Nephron progenitor cell (in vitro differentiated cells): ENCODE measurements around the gene TNRC6B.

Source experiments
- DNase-seq: peaks from one replicate; pipeline ENCODE4 v3.0.0; 2021
- H3K27ac Mint-ChIP-seq: 2 replicates; pipeline ENCODE4 v1.8.0; 2021; ENCODE audit warnings: mild to moderate bottlenecking, moderate library complexity, mixed read lengths
- H3K27me3 Mint-ChIP-seq: 2 replicates; pipeline ENCODE4 v1.8.0; 2021; ENCODE audit warnings: mild to moderate bottlenecking, low read depth, mixed read lengths; ENCODE audit not compliant: poor library complexity
- H3K36me3 Mint-ChIP-seq: 2 replicates; pipeline ENCODE4 v1.8.0; 2021; ENCODE audit warnings: low read depth, mixed read lengths
- H3K4me1 Mint-ChIP-seq: 2 replicates; pipeline ENCODE4 v1.8.0; 2021; ENCODE audit warnings: mixed read lengths
- H3K4me3 Mint-ChIP-seq: 2 replicates; pipeline ENCODE4 v1.8.0; 2021; ENCODE audit warnings: mild to moderate bottlenecking, moderate library complexity, mixed read lengths
- H3K9me3 Mint-ChIP-seq: 2 replicates; pipeline ENCODE4 v1.8.0; 2021; ENCODE audit warnings: mild to moderate bottlenecking, moderate library complexity, mixed read lengths
- CTCF ChIP-seq: fragments of 200-600 bp; sonication (generic); IDR thresholded peaks from 2 replicates; pipeline ENCODE4 v1.5.0; 2021; ENCODE audit warnings: antibody characterized with exemption

The TNRC6B gene

DNA sequence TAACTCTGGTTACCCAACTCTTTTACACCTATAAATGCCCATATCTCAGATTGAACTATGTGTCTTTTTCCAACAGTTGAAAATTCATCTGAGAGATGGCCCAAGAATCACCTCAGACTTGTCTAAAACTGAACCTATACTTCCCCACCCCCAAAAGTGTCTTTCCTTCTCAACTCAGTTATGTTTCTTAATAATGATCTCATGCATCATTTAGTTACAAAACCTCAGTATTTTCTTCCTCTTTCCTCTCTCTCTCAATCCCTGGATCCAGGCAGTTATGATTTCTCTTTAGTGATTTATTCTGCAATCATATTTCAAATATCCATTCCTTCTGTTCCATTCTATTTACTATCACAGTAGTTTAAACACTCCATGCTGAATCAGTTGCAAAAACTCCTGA lies 136.3 kb downstream of the TNRC6B start:
- H3K9me3 Mint-ChIP-seq = no peaks in the 10 kb centered on the region
- no peak for DNase-seq
- H3K27me3 Mint-ChIP-seq = no peaks in the 10 kb centered on the region
- H3K36me3 Mint-ChIP-seq = peaks cover 84% of the 10 kb centered on the region
- no peak overlapping the region for H3K4me3 Mint-ChIP-seq
- H3K27ac Mint-ChIP-seq = peak overlapping the region; percentile 70
- H3K4me1 Mint-ChIP-seq = peaks cover 24% of the 10 kb centered on the region
- no peak for TF ChIP-seq CTCF

DNA sequence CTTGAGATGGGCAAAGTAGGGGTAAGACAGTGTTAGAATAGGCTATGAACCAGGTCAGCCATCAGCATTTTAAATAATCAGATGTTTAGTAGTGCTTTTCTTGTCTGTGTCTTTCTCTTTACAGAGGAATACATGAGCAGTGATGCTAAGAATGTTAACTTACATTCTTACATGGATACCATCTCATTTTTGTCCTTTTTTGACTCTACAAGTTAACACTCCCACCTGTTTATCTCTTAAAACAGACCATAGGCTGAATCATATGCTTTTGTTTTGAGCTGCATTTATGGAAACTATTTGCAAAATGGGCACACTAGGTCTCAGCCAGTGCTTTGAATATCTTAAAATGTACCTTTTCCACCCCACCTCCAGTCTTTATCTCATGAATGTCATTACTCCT lies 143.0 kb downstream of the TNRC6B start:
- no peak overlapping the region for H3K4me3 Mint-ChIP-seq
- H3K27ac Mint-ChIP-seq = peak overlapping the region; percentile 50
- no peaks in the 10 kb centered on the region for H3K4me1 Mint-ChIP-seq
- no peak for DNase-seq
- H3K27me3 Mint-ChIP-seq = no peaks in the 10 kb centered on the region
- H3K9me3 Mint-ChIP-seq = no peaks in the 10 kb centered on the region
- peaks cover 74% of the 10 kb centered on the region for H3K36me3 Mint-ChIP-seq
- TF ChIP-seq CTCF = no peak

GRCh38 chr22:40322021-40322420 lies 144.3 kb downstream of the TNRC6B start:
- Mint-ChIP-seq H3K4me1 (peaks cover 9% of the 10 kb centered on the region), H3K27ac (no peak overlapping the region), H3K27me3 (no peaks in the 10 kb centered on the region), H3K36me3 (peaks cover 60% of the 10 kb centered on the region), H3K9me3 (no peaks in the 10 kb centered on the region), H3K4me3 (no peak overlapping the region)
- no peak for DNase-seq
- TF ChIP-seq CTCF = no peak

DNA sequence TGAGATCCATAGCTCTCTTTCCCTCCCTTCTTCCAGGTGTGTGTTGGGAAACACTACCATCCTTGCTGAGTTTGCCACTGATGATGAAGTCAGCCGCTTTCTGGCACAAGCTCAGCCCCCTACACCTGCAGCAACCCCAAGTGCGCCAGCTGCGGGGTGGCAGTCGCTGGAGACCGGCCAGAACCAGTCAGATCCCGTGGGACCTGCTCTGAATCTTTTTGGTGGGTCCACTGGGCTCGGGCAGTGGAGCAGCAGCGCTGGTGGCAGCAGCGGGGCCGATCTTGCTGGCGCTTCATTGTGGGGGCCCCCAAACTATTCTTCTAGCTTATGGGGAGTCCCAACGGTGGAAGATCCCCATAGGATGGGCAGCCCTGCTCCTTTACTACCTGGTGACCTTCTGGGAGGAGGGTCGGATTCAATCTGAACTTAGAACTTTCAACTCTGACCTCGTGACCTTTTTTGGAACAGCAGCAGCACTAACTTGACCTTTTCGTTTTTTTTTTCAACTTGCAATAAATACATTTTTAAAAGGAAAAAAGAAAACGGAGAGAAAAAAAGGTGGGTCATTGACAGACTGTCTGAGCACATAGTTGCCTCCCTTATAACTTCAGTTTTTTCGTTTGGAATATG lies 145.2 kb downstream of the TNRC6B start:
- Mint-ChIP-seq H3K9me3 (no peaks in the 10 kb centered on the region), H3K27me3 (no peaks in the 10 kb centered on the region), H3K27ac (no peak overlapping the region), H3K4me3 (no peak overlapping the region), H3K36me3 (peaks cover 51% of the 10 kb centered on the region), H3K4me1 (peaks cover 18% of the 10 kb centered on the region)
- TF ChIP-seq CTCF = no peak
- DNase-seq = no peak

GRCh38 chr22:40323681-40324171 lies 146.0 kb downstream of the TNRC6B start:
- H3K27me3 Mint-ChIP-seq = no peaks in the 10 kb centered on the region
- DNase-seq = no peak
- peak overlapping the region; percentile 51 for H3K27ac Mint-ChIP-seq
- no peak overlapping the region for H3K4me3 Mint-ChIP-seq
- peaks cover 43% of the 10 kb centered on the region for H3K36me3 Mint-ChIP-seq
- TF ChIP-seq CTCF = no peak
- H3K4me1 Mint-ChIP-seq = peaks cover 22% of the 10 kb centered on the region
- H3K9me3 Mint-ChIP-seq = no peaks in the 10 kb centered on the region
